SK-N-MC (cell line): ENCODE data around the gene SUN2.

ENCODE experiments used
- EZH2 ChIP-seq: fragments of 200-600 bp; sonication (generic); IDR thresholded peaks from one replicate; pipeline ENCODE4 v1.6.1; 2017; ENCODE audit warnings: antibody characterized with exemption
- FOXP2 ChIP-seq: optimal IDR thresholded peaks from 2 replicates; pipeline ENCODE3; 2011; ENCODE audit warnings: mild to moderate bottlenecking, moderate library complexity; ENCODE audit not compliant: insufficient read depth; ENCODE audit errors: extremely low read length, control extremely low read depth
- POLR2AphosphoS5 ChIP-seq: IDR thresholded peaks from 2 replicates; pipeline ENCODE4 v1.6.1; 2012; ENCODE audit warnings: mild to moderate bottlenecking, low read depth, low read length, borderline replicate concordance

DNA sequence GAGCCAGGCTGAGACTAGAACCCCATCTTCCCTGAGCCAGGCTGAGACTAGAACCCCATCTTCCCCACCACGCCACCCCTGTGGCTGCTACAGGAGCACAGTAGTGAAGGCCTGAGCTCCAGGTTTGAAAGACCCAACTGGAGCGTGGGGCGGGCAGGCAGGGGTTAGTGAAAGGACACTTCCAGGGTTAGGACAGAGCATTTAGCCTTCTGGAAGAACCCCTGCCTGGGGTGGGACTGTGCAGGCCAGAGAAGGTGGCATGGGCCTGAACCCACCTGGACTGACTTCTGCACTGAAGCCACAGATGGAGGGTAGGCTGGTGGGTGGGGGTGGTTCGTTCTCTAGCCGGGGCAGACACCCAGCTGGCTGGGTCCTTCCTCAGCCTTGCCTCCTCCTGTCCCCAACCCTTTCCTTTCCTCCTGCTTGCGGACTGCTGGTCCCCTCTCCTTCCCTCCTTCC is 24.1 kb downstream of the SUN2 start:
- no peak for TF ChIP-seq POLR2AphosphoS5
- TF ChIP-seq EZH2: no peak
- no peak for TF ChIP-seq FOXP2
